K562 (cell line): Measurements from ENCODE around the gene ECI2. TPM values are rescaled to one million over a fixed set of nuclear protein-coding genes. Genes with fewer than 3 reads are reported as not detected.

ENCODE experiments used
- GATAD2B ChIP-seq: fragments of 450-650 bp; IDR thresholded peaks from 2 replicates; pipeline ENCODE4 v1.6.1; 2017; ENCODE audit warnings: mild to moderate bottlenecking, borderline replicate concordance
- GTF2E2 ChIP-seq: fragments of 200-800 bp; sonication (Bioruptor generic); IDR thresholded peaks from 2 replicates; pipeline ENCODE4 v1.6.1; 2016; ENCODE audit warnings: missing genetic modification characterization, missing compliant biosample characterization
- HMG20B ChIP-seq: fragments of 250-450 bp; sonication (Bioruptor Pico); IDR thresholded peaks from 2 replicates; pipeline ENCODE4 v1.5.0; 2021; ENCODE audit warnings: mild to moderate bottlenecking
- IFI16 ChIP-seq: fragments of 250-450 bp; sonication (Bioruptor Pico); IDR thresholded peaks from 2 replicates; pipeline ENCODE4 v2.1.2; 2022; ENCODE audit warnings: mild to moderate bottlenecking, inconsistent platforms
- MAFG ChIP-seq: fragments of 450-650 bp; conservative IDR thresholded peaks from 2 replicates; pipeline ENCODE4 v1.6.1; 2016; ENCODE audit warnings: missing genetic modification characterization, missing compliant biosample characterization
- MTA3 ChIP-seq: fragments of 450-650 bp; formaldehyde crosslinking; IDR thresholded peaks from 2 replicates; pipeline ENCODE4 v1.6.1; 2017; ENCODE audit warnings: mild to moderate bottlenecking, borderline replicate concordance
- MYC ChIP-seq, 2 experiments: fragments of 250-450 bp in 1 of 2; sonication (Bioruptor Pico) in 1 of 2; IDR thresholded peaks; 2 replicates each; pipeline versions ENCODE4 v1.5.1 to v1.6.1; 2012 to 2021; ENCODE audit warnings: low read depth in 2 of 2, borderline replicate concordance in 1 of 2, improper control_type of control experiment in 1 of 2, low read length in 1 of 2, mild to moderate bottlenecking in 1 of 2, moderate library complexity in 1 of 2
- NFRKB ChIP-seq: fragments of 450-650 bp; IDR thresholded peaks from 2 replicates; pipeline ENCODE4 v1.6.1; 2016; ENCODE audit warnings: low read depth
- RFX7 ChIP-seq: fragments of 250-450 bp; sonication (Bioruptor Pico); IDR thresholded peaks from 2 replicates; pipeline ENCODE4 v1.5.1; 2021; ENCODE audit warnings: mild to moderate bottlenecking
- SMAD2 ChIP-seq: fragments of 150-350 bp; IDR thresholded peaks from 2 replicates; pipeline ENCODE4 v1.6.1; 2014; ENCODE audit warnings: low read depth, mild to moderate bottlenecking, low read length
- SMARCA4 ChIP-seq: fragments of 450-650 bp; IDR thresholded peaks from 2 replicates; pipeline ENCODE4 v1.6.1; 2016
- polyA plus RNA-seq, 8 experiments: library from polyadenylated mRNA; depleted of rRNA in 4 of 8; stranded (reverse) in 5 of 8; unstranded in 3 of 8; fragments of >200 nt; fragmentation: Nextera tagmentation in 2 of 8; fragmentation: Illumina TruSeq in 1 of 8; extraction: Ambion mirVana in 2 of 8; extraction: Trizol in 1 of 8; gene quantifications; 2 replicates each; pipeline versions ENCODE4 v1.2.1 to v1.2.3, GENCODE V29; 2011 to 2014; ENCODE audit warnings: inconsistent platforms in 1 of 8, missing spikeins in 1 of 8
- total RNA-seq, 7 experiments: library from RNA; depleted of rRNA in 6 of 7; stranded (reverse); fragments of >200 nt in 6 of 7; fragmentation: Illumina TruSeq in 2 of 7; extraction: Trizol in 2 of 7; gene quantifications; 2 replicates each; pipeline versions ENCODE4 v1.2.1 to v1.2.3, GENCODE V29; 2011 to 2021; ENCODE audit warnings: low replicate concordance in 1 of 7
- TF ChIP-seq, protein P1 (sequence below): sonication (generic); formaldehyde crosslinking; IDR thresholded peaks from 2 replicates; pipeline ENCODE4 v1.8.0; 2022; ENCODE audit warnings: missing genetic modification reagents, mild to moderate bottlenecking, borderline replicate concordance
- TF ChIP-seq, protein P2 (sequence below), 2 experiments: fragments of 450-650 bp; formaldehyde crosslinking in 1 of 2; IDR thresholded peaks; 2 replicates each; pipeline versions ENCODE4 v1.4.0 to v1.6.1; 2014 to 2020; ENCODE audit warnings: mild to moderate bottlenecking in 2 of 2, borderline replicate concordance in 1 of 2, low read depth in 1 of 2
- TF ChIP-seq, protein P3 (sequence below): fragments of 450-650 bp; IDR thresholded peaks from 2 replicates; pipeline ENCODE4 v1.6.1; 2018; ENCODE audit not compliant: partially characterized antibody

Gene ECI2
- total and polyA plus RNA-seq, 9 of the 15 experiments (the other 6 are each of a cell fraction or from before 2014, with no cell fraction given), result 80.7 to 377 (median 142) TPM

DNA sequence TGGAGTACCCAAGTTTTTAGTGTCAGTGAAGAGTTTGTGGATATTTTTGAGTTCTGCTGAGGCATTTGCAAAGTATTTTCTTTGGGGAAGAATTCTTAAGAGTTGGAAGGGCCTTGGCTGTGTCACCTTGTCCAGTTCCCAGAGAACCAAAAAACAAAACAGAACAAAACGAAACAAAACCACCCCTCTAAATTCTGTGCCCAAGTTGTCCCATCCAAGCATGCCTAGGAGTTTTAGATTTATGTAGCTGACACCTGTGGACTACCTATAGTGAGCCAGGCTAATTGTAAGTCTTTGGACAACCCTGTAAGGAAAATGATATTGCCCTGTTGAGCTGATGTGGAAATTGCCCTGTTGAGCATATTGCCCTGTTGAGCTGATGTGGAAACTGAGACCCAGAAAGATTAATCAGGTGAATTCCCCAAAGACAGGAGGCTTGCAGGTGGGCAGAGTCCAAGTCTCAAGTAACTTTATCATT is 1.0 kb upstream of the ECI2 start (continued):
- TF ChIP-seq, protein P1, sequence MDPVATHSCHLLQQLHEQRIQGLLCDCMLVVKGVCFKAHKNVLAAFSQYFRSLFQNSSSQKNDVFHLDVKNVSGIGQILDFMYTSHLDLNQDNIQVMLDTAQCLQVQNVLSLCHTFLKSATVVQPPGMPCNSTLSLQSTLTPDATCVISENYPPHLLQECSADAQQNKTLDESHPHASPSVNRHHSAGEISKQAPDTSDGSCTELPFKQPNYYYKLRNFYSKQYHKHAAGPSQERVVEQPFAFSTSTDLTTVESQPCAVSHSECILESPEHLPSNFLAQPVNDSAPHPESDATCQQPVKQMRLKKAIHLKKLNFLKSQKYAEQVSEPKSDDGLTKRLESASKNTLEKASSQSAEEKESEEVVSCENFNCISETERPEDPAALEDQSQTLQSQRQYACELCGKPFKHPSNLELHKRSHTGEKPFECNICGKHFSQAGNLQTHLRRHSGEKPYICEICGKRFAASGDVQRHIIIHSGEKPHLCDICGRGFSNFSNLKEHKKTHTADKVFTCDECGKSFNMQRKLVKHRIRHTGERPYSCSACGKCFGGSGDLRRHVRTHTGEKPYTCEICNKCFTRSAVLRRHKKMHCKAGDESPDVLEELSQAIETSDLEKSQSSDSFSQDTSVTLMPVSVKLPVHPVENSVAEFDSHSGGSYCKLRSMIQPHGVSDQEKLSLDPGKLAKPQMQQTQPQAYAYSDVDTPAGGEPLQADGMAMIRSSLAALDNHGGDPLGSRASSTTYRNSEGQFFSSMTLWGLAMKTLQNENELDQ (CRISPR knock-in tag), result no peak
- no peak for TF ChIP-seq MYC (IDR thresholded peaks at IDR 0.05; ENCODE audit: low read depth, low read length)
- TF ChIP-seq MYC (CRISPR knock-in tag; IDR thresholded peaks at IDR 0.05; ENCODE audit: borderline replicate concordance, low read depth), result 0 out of 2 replicates have a peak, but pooled peaks have one; percentile 7
- no peak for TF ChIP-seq GTF2E2 (tag)
- TF ChIP-seq SMARCA4, result 0 out of 2 replicates have a peak, but pooled peaks have one; percentile 3
- no peak for TF ChIP-seq RFX7 (CRISPR knock-in tag)
- no peak; the same call in 1 of the 2 replicates for TF ChIP-seq NFRKB
- no peak for TF ChIP-seq GATAD2B
- TF ChIP-seq, protein P2, sequence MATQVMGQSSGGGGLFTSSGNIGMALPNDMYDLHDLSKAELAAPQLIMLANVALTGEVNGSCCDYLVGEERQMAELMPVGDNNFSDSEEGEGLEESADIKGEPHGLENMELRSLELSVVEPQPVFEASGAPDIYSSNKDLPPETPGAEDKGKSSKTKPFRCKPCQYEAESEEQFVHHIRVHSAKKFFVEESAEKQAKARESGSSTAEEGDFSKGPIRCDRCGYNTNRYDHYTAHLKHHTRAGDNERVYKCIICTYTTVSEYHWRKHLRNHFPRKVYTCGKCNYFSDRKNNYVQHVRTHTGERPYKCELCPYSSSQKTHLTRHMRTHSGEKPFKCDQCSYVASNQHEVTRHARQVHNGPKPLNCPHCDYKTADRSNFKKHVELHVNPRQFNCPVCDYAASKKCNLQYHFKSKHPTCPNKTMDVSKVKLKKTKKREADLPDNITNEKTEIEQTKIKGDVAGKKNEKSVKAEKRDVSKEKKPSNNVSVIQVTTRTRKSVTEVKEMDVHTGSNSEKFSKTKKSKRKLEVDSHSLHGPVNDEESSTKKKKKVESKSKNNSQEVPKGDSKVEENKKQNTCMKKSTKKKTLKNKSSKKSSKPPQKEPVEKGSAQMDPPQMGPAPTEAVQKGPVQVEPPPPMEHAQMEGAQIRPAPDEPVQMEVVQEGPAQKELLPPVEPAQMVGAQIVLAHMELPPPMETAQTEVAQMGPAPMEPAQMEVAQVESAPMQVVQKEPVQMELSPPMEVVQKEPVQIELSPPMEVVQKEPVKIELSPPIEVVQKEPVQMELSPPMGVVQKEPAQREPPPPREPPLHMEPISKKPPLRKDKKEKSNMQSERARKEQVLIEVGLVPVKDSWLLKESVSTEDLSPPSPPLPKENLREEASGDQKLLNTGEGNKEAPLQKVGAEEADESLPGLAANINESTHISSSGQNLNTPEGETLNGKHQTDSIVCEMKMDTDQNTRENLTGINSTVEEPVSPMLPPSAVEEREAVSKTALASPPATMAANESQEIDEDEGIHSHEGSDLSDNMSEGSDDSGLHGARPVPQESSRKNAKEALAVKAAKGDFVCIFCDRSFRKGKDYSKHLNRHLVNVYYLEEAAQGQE (IDR thresholded peaks at IDR 0.05; ENCODE audit: borderline replicate concordance), result no peak
- TF ChIP-seq, protein P2 (CRISPR knock-in tag; IDR thresholded peaks at IDR 0.05; ENCODE audit: low read depth), result no peak
- 0 out of 2 replicates have a peak, but pooled peaks have one; percentile 10 for TF ChIP-seq MTA3
- TF ChIP-seq MAFG, result no peak
- 0 out of 2 replicates have a peak, but pooled peaks have one; percentile 68 for TF ChIP-seq HMG20B (CRISPR knock-in tag)
- TF ChIP-seq, protein P3, sequence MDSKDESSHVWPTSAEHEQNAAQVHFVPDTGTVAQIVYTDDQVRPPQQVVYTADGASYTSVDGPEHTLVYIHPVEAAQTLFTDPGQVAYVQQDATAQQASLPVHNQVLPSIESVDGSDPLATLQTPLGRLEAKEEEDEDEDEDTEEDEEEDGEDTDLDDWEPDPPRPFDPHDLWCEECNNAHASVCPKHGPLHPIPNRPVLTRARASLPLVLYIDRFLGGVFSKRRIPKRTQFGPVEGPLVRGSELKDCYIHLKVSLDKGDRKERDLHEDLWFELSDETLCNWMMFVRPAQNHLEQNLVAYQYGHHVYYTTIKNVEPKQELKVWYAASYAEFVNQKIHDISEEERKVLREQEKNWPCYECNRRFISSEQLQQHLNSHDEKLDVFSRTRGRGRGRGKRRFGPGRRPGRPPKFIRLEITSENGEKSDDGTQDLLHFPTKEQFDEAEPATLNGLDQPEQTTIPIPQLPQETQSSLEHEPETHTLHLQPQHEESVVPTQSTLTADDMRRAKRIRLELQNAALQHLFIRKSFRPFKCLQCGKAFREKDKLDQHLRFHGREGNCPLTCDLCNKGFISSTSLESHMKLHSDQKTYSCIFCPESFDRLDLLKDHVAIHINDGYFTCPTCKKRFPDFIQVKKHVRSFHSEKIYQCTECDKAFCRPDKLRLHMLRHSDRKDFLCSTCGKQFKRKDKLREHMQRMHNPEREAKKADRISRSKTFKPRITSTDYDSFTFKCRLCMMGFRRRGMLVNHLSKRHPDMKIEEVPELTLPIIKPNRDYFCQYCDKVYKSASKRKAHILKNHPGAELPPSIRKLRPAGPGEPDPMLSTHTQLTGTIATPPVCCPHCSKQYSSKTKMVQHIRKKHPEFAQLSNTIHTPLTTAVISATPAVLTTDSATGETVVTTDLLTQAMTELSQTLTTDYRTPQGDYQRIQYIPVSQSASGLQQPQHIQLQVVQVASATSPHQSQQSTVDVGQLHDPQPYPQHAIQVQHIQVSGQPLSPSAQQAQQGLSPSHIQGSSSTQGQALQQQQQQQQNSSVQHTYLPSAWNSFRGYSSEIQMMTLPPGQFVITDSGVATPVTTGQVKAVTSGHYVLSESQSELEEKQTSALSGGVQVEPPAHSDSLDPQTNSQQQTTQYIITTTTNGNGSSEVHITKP, result peak; percentile 87
- TF ChIP-seq IFI16, result no peak
- no peak for TF ChIP-seq SMAD2
